NCI-H2029 (cell line): ENCODE data around the gene GREM2.

Source experiments
- DNase-seq: peaks from one replicate; lab custom pipeline; 2025; lab: John Stamatoyannopoulos, UW

The GREM2 gene

DNA sequence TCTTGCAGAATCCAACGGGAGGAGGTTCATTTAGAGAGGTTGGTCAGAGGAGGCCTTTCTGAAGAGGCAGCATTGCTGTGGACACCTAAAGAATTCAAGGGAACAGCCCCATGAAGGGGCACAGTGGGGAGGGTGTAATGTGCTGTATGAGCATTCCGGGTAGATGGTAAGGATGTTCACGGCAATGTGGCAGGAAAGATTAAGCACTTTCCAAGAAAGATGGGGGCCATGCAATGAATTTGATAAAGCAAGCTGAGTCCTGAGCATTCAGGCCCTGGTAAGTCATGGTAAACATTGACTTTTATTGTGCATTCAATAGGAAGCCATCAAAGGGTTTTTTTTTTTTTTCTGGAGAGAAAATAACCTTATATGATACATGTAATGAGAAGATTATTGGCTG, 166.6 kb downstream of the GREM2 start:
- no peak for DNase-seq

DNA sequence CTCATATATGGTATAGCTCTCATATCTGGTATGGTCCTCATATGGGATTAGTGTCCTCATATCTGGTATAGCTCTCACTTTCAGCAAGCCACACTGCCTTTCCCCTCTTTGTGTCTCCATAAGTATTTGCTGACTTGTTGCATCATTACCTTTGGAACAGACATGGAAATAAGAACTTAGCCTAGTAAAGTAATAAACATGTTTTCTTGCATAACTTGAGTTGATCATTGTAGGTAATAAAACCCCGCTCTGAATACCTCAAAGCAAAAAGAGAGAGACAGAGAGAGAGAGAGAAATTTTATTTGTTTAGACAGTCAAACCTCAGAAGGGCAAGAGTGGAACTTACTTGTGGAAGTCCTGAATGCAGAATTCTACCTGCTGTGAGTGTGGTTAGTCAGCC, 170.3 kb downstream of the GREM2 start:
- DNase-seq, result no peak
